Liver (tissue), 9 donors: ENCODE data around the gene COL17A1. TPM values are rescaled to one million over a fixed set of nuclear protein-coding genes. Genes with fewer than 3 reads are reported as not detected.

Experiments
- DNase-seq: peaks from one replicate; pipeline ENCODE4 v3.0.0-alpha.2; 2017; ENCODE audit warnings: low spot score
- H3K27ac ChIP-seq, 2 donors: one replicate each; pipeline ENCODE4 v1.7.0; 2013; ENCODE audit warnings: inconsistent platforms in 2 of 2, low read length in 2 of 2, control low read depth in 1 of 2, low read depth in 1 of 2, mild to moderate bottlenecking in 1 of 2
- H3K27me3 ChIP-seq, 4 donors: one replicate each; pipeline versions ENCODE4 v1.6.1 to v1.7.0; 2013; ENCODE audit warnings: low read length in 3 of 4, inconsistent platforms in 1 of 4, mild to moderate bottlenecking in 1 of 4, moderate library complexity in 1 of 4; ENCODE audit not compliant: control insufficient read depth in 4 of 4, insufficient read depth in 4 of 4
- H3K36me3 ChIP-seq, 4 donors: one replicate each; pipeline versions ENCODE4 v1.6.1 to v1.7.0; 2013; ENCODE audit warnings: low read length in 3 of 4, mild to moderate bottlenecking in 3 of 4, low read depth in 1 of 4, moderate library complexity in 1 of 4; ENCODE audit not compliant: control insufficient read depth in 4 of 4, insufficient read depth in 3 of 4
- H3K4me1 ChIP-seq, 4 donors: one replicate each; pipeline versions ENCODE4 v1.6.1 to v1.7.0; 2013; ENCODE audit warnings: low read length in 3 of 4, mild to moderate bottlenecking in 3 of 4, moderate library complexity in 1 of 4; ENCODE audit not compliant: control insufficient read depth in 4 of 4, insufficient read depth in 4 of 4
- H3K4me3 ChIP-seq, 3 donors: one replicate each; pipeline versions ENCODE4 v1.6.1 to v1.7.0; 2013; ENCODE audit warnings: low read length in 3 of 3, control low read depth in 1 of 3, low read depth in 1 of 3, mild to moderate bottlenecking in 1 of 3
- H3K9ac ChIP-seq, 2 donors: one replicate each; pipeline ENCODE4 v1.7.0; 2013; ENCODE audit warnings: low read length in 2 of 2, mild to moderate bottlenecking in 2 of 2, moderate library complexity in 2 of 2, control low read depth in 1 of 2, low read depth in 1 of 2
- H3K9me3 ChIP-seq, 4 donors: one replicate each; pipeline versions ENCODE4 v1.6.1 to v1.7.0; 2013; ENCODE audit warnings: low read length in 3 of 4; ENCODE audit not compliant: control insufficient read depth in 4 of 4
- ATF3 ChIP-seq: IDR thresholded peaks from 2 replicates; pipeline ENCODE4 v1.6.1; 2016; ENCODE audit warnings: antibody characterized with exemption
- CTCF ChIP-seq: fragments of 150-350 bp; IDR thresholded peaks from 2 replicates; pipeline ENCODE4 v1.5.1; 2017; ENCODE audit warnings: improper control_type of control experiment, low read depth, low read length; ENCODE audit not compliant: missing input control
- EGR1 ChIP-seq, 2 donors: IDR thresholded peaks; 2 replicates each; pipeline ENCODE4 v1.6.1; 2016 to 2018; ENCODE audit warnings: antibody characterized with exemption in 2 of 2, low read depth in 2 of 2
- FOXA1 ChIP-seq: IDR thresholded peaks from 2 replicates; pipeline ENCODE4 v1.6.1; 2016; ENCODE audit warnings: antibody characterized with exemption
- FOXA2 ChIP-seq: IDR thresholded peaks from 2 replicates; pipeline ENCODE4 v1.6.1; 2016; ENCODE audit warnings: antibody characterized with exemption
- GABPA ChIP-seq, 2 donors: IDR thresholded peaks in 1 of 2; conservative IDR thresholded peaks in 1 of 2; 2 replicates each; pipeline ENCODE4 v1.6.1; 2016; ENCODE audit warnings: antibody characterized with exemption in 2 of 2, mild to moderate bottlenecking in 1 of 2, moderate library complexity in 1 of 2
- HNF4A ChIP-seq, 2 donors: conservative IDR thresholded peaks; 2 replicates each; pipeline ENCODE4 v1.6.1; 2016; ENCODE audit warnings: antibody characterized with exemption in 2 of 2, mild to moderate bottlenecking in 2 of 2
- HNF4G ChIP-seq: IDR thresholded peaks from 2 replicates; pipeline ENCODE4 v1.6.1; 2016; ENCODE audit warnings: antibody characterized with exemption
- MAX ChIP-seq: IDR thresholded peaks from 2 replicates; pipeline ENCODE4 v1.6.1; 2016; ENCODE audit warnings: antibody characterized with exemption
- REST ChIP-seq: IDR thresholded peaks from 2 replicates; pipeline ENCODE4 v1.6.1; 2016; ENCODE audit warnings: antibody characterized with exemption, mild to moderate bottlenecking
- RXRA ChIP-seq, 2 donors: IDR thresholded peaks; 2 replicates each; pipeline ENCODE4 v1.6.1; 2017 to 2018; ENCODE audit warnings: antibody characterized with exemption in 2 of 2, mild to moderate bottlenecking in 1 of 2
- SP1 ChIP-seq: IDR thresholded peaks from 2 replicates; pipeline ENCODE4 v1.6.1; 2018; ENCODE audit warnings: antibody characterized with exemption, mild to moderate bottlenecking
- TAF1 ChIP-seq: conservative IDR thresholded peaks from 2 replicates; pipeline ENCODE4 v1.6.1; 2016; ENCODE audit warnings: antibody characterized with exemption, mild to moderate bottlenecking
- YY1 ChIP-seq: IDR thresholded peaks from 2 replicates; pipeline ENCODE4 v1.6.1; 2016; ENCODE audit warnings: antibody characterized with exemption, mild to moderate bottlenecking
- ZBTB33 ChIP-seq: IDR thresholded peaks from 2 replicates; pipeline ENCODE4 v1.6.1; 2016; ENCODE audit warnings: antibody characterized with exemption
- WGBS: extraction: QIAGEN DNeasy Blood & Tissue Kit; methylation state at CpG from one replicate; pipeline ENCODE4 v1.1.7; 2013; 5-methylcytosine and 5-hydroxymethylcytosine counted together
- polyA plus RNA-seq, 2 donors: library from polyadenylated mRNA; stranded (reverse) in 1 of 2; unstranded in 1 of 2; fragments of 200-250 nt in 1 of 2; fragments of >200 nt in 1 of 2; fragmentation: Nextera tagmentation in 1 of 2; extraction: Ambion mirVana in 1 of 2; gene quantifications; one replicate each; pipeline versions ENCODE4 v1.2.1 to v1.2.3, GENCODE V29; 2013 to 2015
- total RNA-seq, 2 donors: library from RNA; depleted of rRNA; stranded (reverse); fragments of >200 nt; gene quantifications; one replicate each; pipeline ENCODE4 v1.2.3, GENCODE V29; 2014
- donor health status: healthy.
- donor health status: healthy.
- donor health status: healthy.
- donor health status: healthy.
- donor health status: healthy.

COL17A1 gene
- total and polyA plus RNA-seq, 4 donors: 0.05 to 1.7 TPM; not detected in 2

GRCh38 chr10:103990121-103990520 is 95.6 kb downstream of the COL17A1 start:
- DNase-seq: no peak
- Histone ChIP-seq H3K4me3 (no peak overlapping the region), H3K36me3 (peaks cover 0 to 12% (median under 1%) of the 10 kb centered on the region in 4 donors), H3K27ac (no peak overlapping the region), H3K9me3 (no peaks in the 10 kb centered on the region), H3K27me3 (no peaks in the 10 kb centered on the region), H3K9ac (no peak overlapping the region), H3K4me1 (peaks cover 0 to 2% (median 0%) of the 10 kb centered on the region in 4 donors)
- TF ChIP-seq MAX (no peak), SP1 (no peak), EGR1 (IDR thresholded peaks at IDR 0.05; ENCODE audit: low read depth in 2 of 2) (no peak), FOXA1 (no peak), TAF1 (no peak), RXRA (IDR thresholded peaks at IDR 0.05) (no peak), ATF3 (no peak), YY1 (no peak), CTCF (no peak), ZBTB33 (no peak), HNF4G (no peak), FOXA2 (no peak), GABPA (IDR thresholded peaks at IDR 0.05 in 1 of 2, conservative IDR thresholded peaks at IDR 0.05 in 1 of 2) (no peak)
- WGBS: 82% methylated on average over 3 of the region's 3 CpGs

- TF ChIP-seq CTCF (no peak), REST (no peak), FOXA2 (no peak), TAF1 (no peak), YY1 (no peak), HNF4A (conservative IDR thresholded peaks at IDR 0.05) (no peak), RXRA (IDR thresholded peaks at IDR 0.05) (no peak)
- WGBS: 75% methylated on average over 7 of the region's 7 CpGs
- Histone ChIP-seq H3K27me3 (no peaks in the 10 kb centered on the region), H3K4me3 (no peak overlapping the region), H3K36me3 (peaks cover 0 to 2% (median 0%) of the 10 kb centered on the region in 4 donors), H3K9me3 (no peaks in the 10 kb centered on the region), H3K4me1 (peaks cover 0 to 14% (median 3%) of the 10 kb centered on the region in 4 donors), H3K9ac (no peak overlapping the region), H3K27ac (no peak overlapping the region)
- DNase-seq: no peak
These were observed 99.3 kb downstream of the COL17A1 start for GRCh38 chr10:103986360-103986759.
